D721Med (cell line): ENCODE measurements around the gene NANOG.
"Not testable (repeated sequence)": the region's sequence is repeated elsewhere in the genome, so short reads cannot be mapped to it uniquely, and the experiment has no call there.

Experiments used
- DNase-seq: peaks from one replicate; pipeline ENCODE4 v3.0.0; 2011; ENCODE audit warnings: low spot score; ENCODE audit not compliant: insufficient read length
- FAIRE-seq: peaks from 2 replicates; lab custom pipeline; 2011; peaks lifted over from hg19 to GRCh38; lab: Jason Lieb, UNC
- CTCF ChIP-seq: IDR thresholded peaks from 2 replicates; pipeline ENCODE4 v1.5.1; 2012; ENCODE audit warnings: mild to moderate bottlenecking, control low read depth; ENCODE audit not compliant: insufficient read depth; ENCODE audit errors: missing control alignments

The NANOG gene

GRCh38 chr12:7806863-7807487 lies 17.8 kb downstream of the NANOG start:
- FAIRE-seq (peak; percentile 25), DNase-seq (peak; percentile 35)
- peak; percentile 85 for TF ChIP-seq CTCF

- not testable (repeated sequence) for FAIRE-seq, DNase-seq
These were observed 36.6 kb downstream of the NANOG start for GRCh38 chr12:7825754-7826153.

GRCh38 chr12:7829737-7830136 lies 40.5 kb downstream of the NANOG start:
- DNase-seq, FAIRE-seq: not testable (repeated sequence)

- FAIRE-seq (no peak), DNase-seq (peak; percentile 26)
- TF ChIP-seq CTCF, result peak; percentile 44
These were observed 43.0 kb downstream of the NANOG start for GRCh38 chr12:7832059-7832696.

- not testable (repeated sequence) for FAIRE-seq, DNase-seq
These were observed 44.0 kb downstream of the NANOG start for GRCh38 chr12:7833201-7833600.

GRCh38 chr12:7833831-7834230 lies 44.6 kb downstream of the NANOG start:
- DNase-seq, result no peak
- no peak for TF ChIP-seq CTCF
- no peak for FAIRE-seq

GRCh38 chr12:7834701-7835100 lies 45.5 kb downstream of the NANOG start:
- DNase-seq (no peak), FAIRE-seq (no peak)
- no peak for TF ChIP-seq CTCF

- FAIRE-seq, result no peak
- no peak for DNase-seq
- no peak for TF ChIP-seq CTCF
These were observed 45.9 kb downstream of the NANOG start for GRCh38 chr12:7835116-7835515.
